ENCODE measurements around the gene EPO. TPM values are rescaled to one million over a fixed set of nuclear protein-coding genes. Genes with fewer than 3 reads are reported as not detected.

EPO gene
- total and polyA plus RNA-seq, 2 donors from 2014 or later: not detected

DNA sequence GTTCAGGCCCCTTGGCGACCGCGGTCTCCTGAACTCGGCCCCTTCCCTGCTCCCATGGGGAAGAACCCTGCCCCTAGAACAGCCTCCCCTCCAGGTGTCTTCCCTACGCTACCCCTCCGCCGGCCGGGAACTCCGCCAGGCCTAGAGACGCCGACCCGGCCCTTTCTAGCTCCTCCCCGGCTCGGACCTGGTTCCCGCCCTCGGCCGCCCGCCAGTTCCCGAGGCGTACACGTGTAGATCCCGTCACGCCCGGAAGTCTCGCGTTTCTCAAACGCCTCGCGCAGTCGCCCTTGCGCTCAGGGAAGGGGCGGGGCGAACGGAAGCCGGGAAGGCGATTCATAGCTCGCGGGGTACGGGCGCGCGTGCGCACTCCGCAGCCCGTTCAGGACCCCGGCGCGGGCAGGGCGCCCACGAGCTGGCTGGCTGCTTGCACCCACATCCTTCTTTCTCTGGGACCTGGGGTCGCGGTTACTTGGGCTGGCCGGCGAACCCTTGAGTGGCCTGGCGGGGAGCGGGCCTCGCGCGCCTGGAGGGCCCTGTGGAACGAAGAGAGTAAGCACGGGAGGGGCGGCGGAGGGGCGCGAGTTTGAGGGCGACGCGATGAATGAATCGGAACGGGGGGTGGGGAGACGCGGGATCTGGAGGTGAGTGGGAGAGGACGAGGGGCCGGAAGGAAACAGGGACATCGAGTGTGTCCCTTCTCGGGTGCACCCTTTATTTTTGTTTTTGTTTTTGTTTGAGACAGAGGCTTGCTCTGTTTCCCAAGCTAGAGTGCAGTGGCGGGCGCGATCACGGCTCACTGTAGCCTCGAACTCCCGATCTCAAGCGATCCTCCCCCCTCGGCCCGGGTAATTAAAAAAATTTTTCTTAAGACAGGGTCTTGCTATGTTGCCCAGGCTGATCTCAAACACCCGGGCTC is 14.3 kb upstream of the EPO start, which contains the start of gene POP7:
POP7 (plus strand) TSS at position 369 of the 919 bp plus-strand sequence. CDS start 710 bp downstream, outside the sequence.
- intact Hi-C loops (cut with DNase I): no loop called here
- TF ChIP-seq, protein P1, sequence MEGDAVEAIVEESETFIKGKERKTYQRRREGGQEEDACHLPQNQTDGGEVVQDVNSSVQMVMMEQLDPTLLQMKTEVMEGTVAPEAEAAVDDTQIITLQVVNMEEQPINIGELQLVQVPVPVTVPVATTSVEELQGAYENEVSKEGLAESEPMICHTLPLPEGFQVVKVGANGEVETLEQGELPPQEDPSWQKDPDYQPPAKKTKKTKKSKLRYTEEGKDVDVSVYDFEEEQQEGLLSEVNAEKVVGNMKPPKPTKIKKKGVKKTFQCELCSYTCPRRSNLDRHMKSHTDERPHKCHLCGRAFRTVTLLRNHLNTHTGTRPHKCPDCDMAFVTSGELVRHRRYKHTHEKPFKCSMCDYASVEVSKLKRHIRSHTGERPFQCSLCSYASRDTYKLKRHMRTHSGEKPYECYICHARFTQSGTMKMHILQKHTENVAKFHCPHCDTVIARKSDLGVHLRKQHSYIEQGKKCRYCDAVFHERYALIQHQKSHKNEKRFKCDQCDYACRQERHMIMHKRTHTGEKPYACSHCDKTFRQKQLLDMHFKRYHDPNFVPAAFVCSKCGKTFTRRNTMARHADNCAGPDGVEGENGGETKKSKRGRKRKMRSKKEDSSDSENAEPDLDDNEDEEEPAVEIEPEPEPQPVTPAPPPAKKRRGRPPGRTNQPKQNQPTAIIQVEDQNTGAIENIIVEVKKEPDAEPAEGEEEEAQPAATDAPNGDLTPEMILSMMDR (IDR thresholded peaks at IDR 0.05; ENCODE audit: borderline replicate concordance, extremely low read depth, insufficient read depth): no peak
- Histone ChIP-seq H3K9me3 (ENCODE audit: control insufficient read depth in 2 of 3, insufficient read depth in 1 of 3, low read length in 3 of 3) (no peaks in the 10 kb centered on the region), H3K4me3 (ENCODE audit: low read length in 3 of 3) (peak within 1 kb of the TSS; percentile 84 to 89 (median 89)), H3K27me3 (ENCODE audit: control insufficient read depth, insufficient read depth, low read length) (no peaks in the 10 kb centered on the region), H3K27ac (ENCODE audit: low read depth in 2 of 2, low read length in 2 of 2) (peak within 1 kb of the TSS; percentile 90), H3K9ac (ENCODE audit: low read length in 3 of 3) (peak within 1 kb of the TSS; percentile 65 to 88 (median 71)), H3K36me3 (ENCODE audit: control insufficient read depth in 2 of 3, insufficient read depth in 3 of 3, low read length in 3 of 3) (peaks cover 0 to 2% (median 0%) of the 10 kb centered on the region in 3 donors), H3K4me1 (ENCODE audit: control insufficient read depth in 2 of 3, insufficient read depth in 2 of 3, low read depth in 1 of 3, low read length in 3 of 3) (peaks cover 0 to 12% (median 0%) of the 10 kb centered on the region in 3 donors)
- peak; percentile 99 for DNase-seq
- FAIRE-seq: peak; percentile 62

DNA sequence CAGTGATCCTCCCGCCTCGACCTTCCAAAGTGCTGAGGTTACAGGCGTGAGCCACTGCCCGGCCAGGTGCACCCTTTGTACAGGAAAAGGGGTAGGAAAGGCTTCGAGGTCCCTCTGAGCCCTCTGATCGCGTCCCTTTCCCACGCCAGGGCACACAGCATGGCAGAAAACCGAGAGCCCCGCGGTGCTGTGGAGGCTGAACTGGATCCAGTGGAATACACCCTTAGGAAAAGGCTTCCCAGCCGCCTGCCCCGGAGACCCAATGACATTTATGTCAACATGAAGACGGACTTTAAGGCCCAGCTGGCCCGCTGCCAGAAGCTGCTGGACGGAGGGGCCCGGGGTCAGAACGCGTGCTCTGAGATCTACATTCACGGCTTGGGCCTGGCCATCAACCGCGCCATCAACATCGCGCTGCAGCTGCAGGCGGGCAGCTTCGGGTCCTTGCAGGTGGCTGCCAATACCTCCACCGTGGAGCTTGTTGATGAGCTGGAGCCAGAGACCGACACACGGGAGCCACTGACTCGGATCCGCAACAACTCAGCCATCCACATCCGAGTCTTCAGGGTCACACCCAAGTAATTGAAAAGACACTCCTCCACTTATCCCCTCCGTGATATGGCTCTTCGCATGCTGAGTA is 13.5 kb upstream of the EPO start:
- intact Hi-C loops (cut with DNase I): no loop called here
- no peak for FAIRE-seq
- Histone ChIP-seq H3K4me3 (ENCODE audit: low read length in 3 of 3) (peak overlapping the region; percentile 84 to 89 (median 89)), H3K36me3 (ENCODE audit: control insufficient read depth in 2 of 3, insufficient read depth in 3 of 3, low read length in 3 of 3) (peaks cover 0 to 2% (median 0%) of the 10 kb centered on the region in 3 donors), H3K27me3 (ENCODE audit: control insufficient read depth, insufficient read depth, low read length) (no peaks in the 10 kb centered on the region), H3K9ac (ENCODE audit: low read length in 3 of 3) (peak overlapping the region; percentile 6 to 85 (median 65)), H3K4me1 (ENCODE audit: control insufficient read depth in 2 of 3, insufficient read depth in 2 of 3, low read depth in 1 of 3, low read length in 3 of 3) (peaks cover 0 to 12% (median 0%) of the 10 kb centered on the region in 3 donors), H3K27ac (ENCODE audit: low read depth in 2 of 2, low read length in 2 of 2) (peak overlapping the region in 1 of 2 donors; percentile 69), H3K9me3 (ENCODE audit: control insufficient read depth in 2 of 3, insufficient read depth in 1 of 3, low read length in 3 of 3) (no peaks in the 10 kb centered on the region)
- TF ChIP-seq, protein P1 (IDR thresholded peaks at IDR 0.05; ENCODE audit: borderline replicate concordance, extremely low read depth, insufficient read depth): no peak
- DNase-seq: peak in 3 of 5 donors; percentile 46 to 85 (median 74)

DNA sequence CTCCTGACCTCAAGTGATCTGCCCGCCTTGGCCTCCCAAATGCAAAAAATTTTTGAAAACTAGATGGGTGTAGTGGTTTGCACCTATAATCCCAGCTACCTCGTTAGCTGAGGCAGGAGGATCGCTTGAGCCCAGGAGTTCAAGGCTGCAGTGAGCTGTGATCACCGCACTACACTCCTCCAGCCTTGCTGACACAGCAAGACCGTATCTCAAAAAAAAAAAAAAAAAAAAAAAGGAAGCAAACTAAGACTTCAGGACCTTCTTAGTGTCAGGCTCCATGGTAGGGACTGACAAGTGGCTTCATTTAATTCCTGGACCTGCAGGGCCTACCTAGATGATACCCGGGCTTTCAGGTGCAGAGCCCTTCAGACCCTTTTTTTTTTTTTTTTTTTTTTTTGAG is 11.9 kb upstream of the EPO start:
- intact Hi-C loops (cut with DNase I): no loop called here
- TF ChIP-seq, protein P1 (IDR thresholded peaks at IDR 0.05; ENCODE audit: borderline replicate concordance, extremely low read depth, insufficient read depth): no peak
- no peaks in the 10 kb centered on the region for H3K9me3 ChIP-seq (ENCODE audit: control insufficient read depth in 2 of 3, insufficient read depth in 1 of 3, low read length in 3 of 3)
- peaks cover 0 to 2% (median 0%) of the 10 kb centered on the region in 3 donors for H3K36me3 ChIP-seq (ENCODE audit: control insufficient read depth in 2 of 3, insufficient read depth in 3 of 3, low read length in 3 of 3)
- no peak overlapping the region for H3K4me3 ChIP-seq (ENCODE audit: low read length in 3 of 3)
- H3K9ac ChIP-seq (ENCODE audit: low read length in 3 of 3): no peak overlapping the region
- DNase-seq (no peak), FAIRE-seq (no peak)
- no peak overlapping the region for H3K27ac ChIP-seq (ENCODE audit: low read depth in 2 of 2, low read length in 2 of 2)
- peaks cover 0 to 12% (median 0%) of the 10 kb centered on the region in 3 donors for H3K4me1 ChIP-seq (ENCODE audit: control insufficient read depth in 2 of 3, insufficient read depth in 2 of 3, low read depth in 1 of 3, low read length in 3 of 3)
- H3K27me3 ChIP-seq (ENCODE audit: control insufficient read depth, insufficient read depth, low read length): no peaks in the 10 kb centered on the region

Measured in kidney (tissue), 14 donors.